ENCODE data around the gene SRC.

DNA sequence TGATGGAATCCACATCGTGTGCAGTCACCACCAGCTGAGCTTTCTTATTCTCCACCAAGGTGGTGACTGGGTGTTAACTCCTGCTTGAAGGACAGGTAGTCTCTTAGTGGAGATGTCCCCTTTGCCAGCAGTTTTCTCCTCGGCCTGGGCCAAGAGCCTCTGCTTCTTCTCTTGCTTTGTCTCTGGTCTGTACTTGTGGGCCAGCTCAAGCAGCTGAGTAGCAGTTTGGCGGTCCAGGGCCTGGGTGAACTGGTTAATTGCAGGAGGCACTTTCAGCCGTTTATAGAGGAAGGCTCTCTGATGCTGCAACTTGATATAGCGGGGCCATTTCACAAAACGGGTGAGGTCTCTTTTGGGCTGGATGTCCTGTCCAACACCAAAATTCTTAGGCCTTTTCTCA lies 99.1 kb downstream of the SRC start:
- TF ChIP-seq, protein P1, sequence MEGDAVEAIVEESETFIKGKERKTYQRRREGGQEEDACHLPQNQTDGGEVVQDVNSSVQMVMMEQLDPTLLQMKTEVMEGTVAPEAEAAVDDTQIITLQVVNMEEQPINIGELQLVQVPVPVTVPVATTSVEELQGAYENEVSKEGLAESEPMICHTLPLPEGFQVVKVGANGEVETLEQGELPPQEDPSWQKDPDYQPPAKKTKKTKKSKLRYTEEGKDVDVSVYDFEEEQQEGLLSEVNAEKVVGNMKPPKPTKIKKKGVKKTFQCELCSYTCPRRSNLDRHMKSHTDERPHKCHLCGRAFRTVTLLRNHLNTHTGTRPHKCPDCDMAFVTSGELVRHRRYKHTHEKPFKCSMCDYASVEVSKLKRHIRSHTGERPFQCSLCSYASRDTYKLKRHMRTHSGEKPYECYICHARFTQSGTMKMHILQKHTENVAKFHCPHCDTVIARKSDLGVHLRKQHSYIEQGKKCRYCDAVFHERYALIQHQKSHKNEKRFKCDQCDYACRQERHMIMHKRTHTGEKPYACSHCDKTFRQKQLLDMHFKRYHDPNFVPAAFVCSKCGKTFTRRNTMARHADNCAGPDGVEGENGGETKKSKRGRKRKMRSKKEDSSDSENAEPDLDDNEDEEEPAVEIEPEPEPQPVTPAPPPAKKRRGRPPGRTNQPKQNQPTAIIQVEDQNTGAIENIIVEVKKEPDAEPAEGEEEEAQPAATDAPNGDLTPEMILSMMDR (IDR thresholded peaks at IDR 0.05): no peak
- TF ChIP-seq POLR2A (IDR thresholded peaks at IDR 0.05) (no peak), POLR2AphosphoS5 (IDR thresholded peaks at IDR 0.05) (no peak)

Measured in prostate gland (tissue), 2 donors.